Measurements from ENCODE around the gene SLC11A1. TPM values are rescaled to one million over a fixed set of nuclear protein-coding genes. Genes with fewer than 3 reads are reported as not detected.

The SLC11A1 gene
- total RNA-seq, 2 experiments from 2014 or later: 0.13 to 0.23 TPM

GRCh38 chr2:218402911-218403411, 20.9 kb downstream of the SLC11A1 start:
- Mint-ChIP-seq H3K27me3 (peaks cover 4% of the 10 kb centered on the region), H3K4me3 (no peak overlapping the region), H3K9me3 (no peaks in the 10 kb centered on the region), H3K27ac (no peak overlapping the region), H3K36me3 (ENCODE audit: low read depth) (peaks cover 26% of the 10 kb centered on the region), H3K4me1 (ENCODE audit: low read depth) (peaks cover 40% of the 10 kb centered on the region)
- ATAC-seq (no peak), DNase-seq (no peak)
- ChIA-PET CTCF (no interaction called here), POLR2A (interaction anchor here (1.3 kb wide), 1 partner anchor 256 kb away, joined by 4 read pairs; the partner anchor contains the start of genes BCS1L and ZNF142)
- intact Hi-C loops (cut with micrococcal nuclease): loop anchor here (10.0 kb wide), 1 partner anchor 62 kb away; no protein-coding TSS in a partner anchor
- TF ChIP-seq CTCF (IDR thresholded peaks at IDR 0.05): no peak

- H3K36me3 Mint-ChIP-seq (ENCODE audit: low read depth): peaks cover 26% of the 10 kb centered on the region
- DNase-seq (no peak), ATAC-seq (no peak)
- ChIA-PET POLR2A (interaction anchor here (1.4 kb wide), 1 partner anchor 134 kb away, joined by 5 read pairs; the partner anchor contains the start of genes AAMP and PNKD), CTCF (interaction anchor here (1.1 kb wide), 1 partner anchor 8 kb away, joined by 5 read pairs; no protein-coding TSS in a partner anchor)
- H3K4me3 Mint-ChIP-seq: no peak overlapping the region
- H3K9me3 Mint-ChIP-seq: no peaks in the 10 kb centered on the region
- peak overlapping the region; percentile 57 for H3K27ac Mint-ChIP-seq
- H3K27me3 Mint-ChIP-seq: peaks cover 6% of the 10 kb centered on the region
- H3K4me1 Mint-ChIP-seq (ENCODE audit: low read depth): peaks cover 44% of the 10 kb centered on the region
- no peak for TF ChIP-seq CTCF (IDR thresholded peaks at IDR 0.05)
- intact Hi-C loops (cut with micrococcal nuclease): loop anchor here (10.0 kb wide), 1 partner anchor 61 kb away; no protein-coding TSS in a partner anchor
Measured at GRCh38 chr2:218403810-218404209, 21.7 kb downstream of the SLC11A1 start.

- H3K4me1 Mint-ChIP-seq (ENCODE audit: low read depth): peaks cover 44% of the 10 kb centered on the region
- peak overlapping the region; percentile 2 for H3K27ac Mint-ChIP-seq
- peaks cover 6% of the 10 kb centered on the region for H3K27me3 Mint-ChIP-seq
- peaks cover 26% of the 10 kb centered on the region for H3K36me3 Mint-ChIP-seq (ENCODE audit: low read depth)
- DNase-seq: no peak
- POLR2A ChIA-PET: interaction anchor here (1.1 to 3.1 kb wide), 3 partner anchors 8 to 134 kb away, joined by 3 to 21 read pairs (median 5); partner anchors contain the start of genes AAMP and PNKD
- ATAC-seq: no peak
- no peak for TF ChIP-seq CTCF (IDR thresholded peaks at IDR 0.05)
- no peak overlapping the region for H3K4me3 Mint-ChIP-seq
- CTCF ChIA-PET: interaction anchor here (1.1 to 1.5 kb wide), 3 partner anchors 9 to 132 kb away, joined by 3 to 5 read pairs (median 3); no protein-coding TSS in a partner anchor
- H3K9me3 Mint-ChIP-seq: no peaks in the 10 kb centered on the region
- intact Hi-C loops (cut with micrococcal nuclease): loop anchor here (10.0 kb wide), 1 partner anchor 60 kb away; no protein-coding TSS in a partner anchor
Measured at GRCh38 chr2:218404351-218405085, 22.4 kb downstream of the SLC11A1 start.

GRCh38 chr2:218405086-218405745, 23.1 kb downstream of the SLC11A1 start:
- peaks cover 6% of the 10 kb centered on the region for H3K27me3 Mint-ChIP-seq
- peak; percentile 13 for DNase-seq
- H3K4me1 Mint-ChIP-seq (ENCODE audit: low read depth): peaks cover 44% of the 10 kb centered on the region

More at GRCh38 chr2:218405086-218405745, 23.1 kb downstream of the SLC11A1 start:
- CTCF ChIA-PET: interaction anchor here (1.1 to 1.5 kb wide), 4 partner anchors 9 to 133 kb away, joined by 3 to 5 read pairs (median 3); no protein-coding TSS in a partner anchor
- peak overlapping the region; percentile 66 for H3K27ac Mint-ChIP-seq
- no peaks in the 10 kb centered on the region for H3K9me3 Mint-ChIP-seq
- intact Hi-C loops (cut with micrococcal nuclease): loop anchor here (10.0 kb wide), 1 partner anchor 60 kb away; no protein-coding TSS in a partner anchor
- no peak for ATAC-seq
- TF ChIP-seq CTCF (IDR thresholded peaks at IDR 0.05): no peak
- peak overlapping the region; percentile 66 for H3K4me3 Mint-ChIP-seq
- H3K36me3 Mint-ChIP-seq (ENCODE audit: low read depth): peaks cover 25% of the 10 kb centered on the region
- POLR2A ChIA-PET: interaction anchor here (0.5 to 3.1 kb wide), 5 partner anchors 8 to 1490 kb away, joined by 3 to 21 read pairs (median 4); partner anchors contain the start of genes AAMP and PNKD

Data from activated CD8-positive, alpha-beta T cell treated with anti-CD3 and anti-CD28 coated beads for 36 hours (primary cell).